GM18511 (cell line): Measurements from ENCODE around the gene PIKFYVE.
A peak's percentile ranks its signal among the peaks of the same experiment; 100 is the strongest.
"Not testable (repeated sequence)": the region's sequence is repeated elsewhere in the genome, so short reads cannot be mapped to it uniquely, and the experiment has no call there.

Source experiments
- ATAC-seq: cut with Tn5 transposase; IDR thresholded peaks from one replicate; pipeline ENCODE4 v1.9.1; 2021; ENCODE audit warnings: mild to moderate bottlenecking, moderate library complexity; ENCODE audit not compliant: unreplicated experiment

Gene PIKFYVE

DNA sequence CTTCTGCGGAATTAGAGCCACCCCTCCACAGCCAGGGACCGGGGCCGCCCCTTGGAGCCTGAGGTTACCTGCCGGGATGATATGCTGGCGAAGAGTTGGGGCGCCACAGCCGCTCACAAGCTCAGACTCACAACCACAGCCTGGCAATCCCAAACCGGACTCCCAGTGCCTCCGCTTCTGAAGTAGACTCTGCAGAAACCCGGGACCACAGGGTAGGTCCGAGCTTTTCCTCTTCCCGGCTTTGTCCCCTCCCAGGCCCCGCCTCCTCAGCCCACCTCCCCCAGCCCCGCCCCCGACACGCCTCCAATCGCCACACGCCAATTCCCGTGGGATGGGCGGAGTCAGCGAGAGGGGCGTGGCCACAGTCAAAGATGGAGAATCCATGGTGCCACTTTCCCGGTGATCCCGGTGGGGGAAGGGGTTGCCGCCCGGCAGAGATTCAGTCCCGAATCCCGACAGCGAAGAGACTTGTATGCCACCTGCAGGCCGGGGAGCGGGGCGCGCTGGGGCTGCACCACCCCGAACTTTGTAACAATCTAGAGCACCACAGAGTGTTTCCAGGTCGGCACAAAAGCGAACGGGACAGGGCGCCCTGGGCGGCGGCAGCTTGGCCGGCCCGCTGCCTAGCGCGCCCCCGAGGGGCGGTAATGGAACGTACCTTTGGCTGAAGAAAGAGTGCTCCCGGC lies 11.0 kb upstream of the PIKFYVE start, which contains the start of gene IDH1:
Gene IDH1 (minus strand): TSS at position 201 of the 686 bp plus-strand sequence. CDS start 3,520 bp downstream, outside the sequence.
- peak; percentile 74 for ATAC-seq

DNA sequence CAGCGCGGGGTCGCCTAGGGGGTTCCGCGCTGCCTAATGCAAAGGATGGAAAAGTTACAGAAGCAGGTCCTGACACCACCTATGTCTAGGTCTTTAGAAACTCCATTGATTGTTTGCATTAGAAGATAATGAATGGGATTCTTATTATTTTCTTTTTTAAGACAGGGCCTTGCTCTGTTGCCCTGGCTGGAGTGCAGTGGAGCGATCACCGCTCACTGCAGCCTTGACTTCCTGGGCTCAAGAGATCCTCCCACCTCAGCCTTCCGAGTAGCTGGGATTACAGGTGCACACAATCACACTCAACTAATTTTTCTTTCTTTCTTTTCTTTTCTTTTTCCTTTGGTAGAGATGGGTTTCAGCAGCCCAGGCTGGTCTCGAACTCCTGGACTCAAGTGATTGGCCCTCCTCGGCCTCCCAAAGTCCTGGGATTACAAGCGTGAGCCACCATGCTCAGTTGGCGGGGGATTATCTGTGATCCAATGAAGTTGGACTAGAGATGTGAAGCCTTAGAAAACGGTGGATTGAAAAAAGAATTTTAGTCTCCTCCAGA lies 10.4 kb upstream of the PIKFYVE start:
- ATAC-seq, result peak; percentile 24

DNA sequence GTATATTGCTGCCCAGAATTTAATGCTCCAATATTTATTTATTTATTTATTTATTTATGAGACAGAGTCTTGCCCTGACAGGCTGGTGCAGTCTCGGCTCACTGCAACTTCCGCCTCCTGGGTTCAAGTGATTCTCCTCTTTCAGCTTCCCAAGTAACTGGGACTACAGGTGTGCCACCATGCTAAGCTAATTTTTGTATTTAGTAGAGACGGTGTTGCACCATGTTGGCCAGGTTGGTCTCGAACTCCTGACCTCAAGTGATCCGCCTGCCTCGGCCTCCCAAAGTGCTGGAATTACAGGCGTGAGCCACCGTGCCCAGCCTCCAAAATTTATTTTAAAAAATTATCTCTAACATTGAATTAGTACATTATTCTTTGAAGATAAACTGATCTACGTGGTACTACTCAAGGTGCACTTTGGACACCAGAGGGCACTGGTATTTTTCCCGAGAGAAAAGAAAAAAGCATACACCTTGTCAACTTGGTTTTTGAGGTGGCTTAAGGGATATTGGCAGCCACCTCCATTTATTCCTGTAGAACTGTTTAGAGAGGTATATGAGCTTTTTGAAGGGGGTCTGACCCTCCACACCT lies 9.8 kb upstream of the PIKFYVE start:
- no peak for ATAC-seq

DNA sequence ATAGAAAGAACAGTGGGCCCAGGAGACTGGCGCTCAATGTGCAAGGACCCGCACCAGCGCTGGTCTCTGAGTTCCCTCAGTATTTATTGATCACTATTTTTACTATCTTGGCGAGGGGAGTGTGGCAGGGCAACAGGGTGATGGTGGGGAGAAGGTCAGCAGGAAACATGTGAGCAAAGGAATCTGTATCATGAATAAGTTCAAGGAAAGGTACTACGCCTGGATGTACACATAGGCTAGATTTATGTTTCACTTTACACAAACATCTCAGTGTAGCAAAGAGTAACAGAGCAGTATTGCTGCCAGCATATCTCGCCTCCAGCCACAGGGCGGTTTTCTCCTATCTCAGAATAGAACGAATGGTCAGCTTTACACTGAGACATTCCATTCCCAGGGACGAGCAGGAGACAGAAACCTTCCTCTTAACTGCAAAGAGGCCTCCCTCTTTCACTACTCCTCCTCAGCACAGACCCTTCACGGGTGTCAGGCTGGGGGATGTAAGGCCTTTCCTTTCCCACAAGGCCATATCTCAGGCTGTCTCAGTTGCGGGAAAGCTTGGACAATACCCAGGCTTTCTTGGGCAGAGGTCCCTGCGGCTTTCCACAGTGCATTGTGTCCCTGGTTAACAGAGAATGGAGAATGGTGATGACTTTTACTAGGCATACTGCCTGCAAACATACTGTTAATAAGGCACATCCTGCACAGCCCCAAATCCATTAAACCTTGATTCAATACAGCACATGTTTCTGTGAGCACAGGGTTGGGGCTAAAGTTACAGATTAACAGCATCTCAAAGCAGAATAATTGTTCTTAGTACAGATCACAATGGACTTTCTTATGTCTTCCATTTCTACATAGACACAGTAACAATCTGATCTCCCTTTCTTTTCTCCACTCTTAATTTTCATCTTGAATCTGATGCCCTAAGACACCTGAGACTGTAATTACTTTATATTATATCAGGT lies 8.9 kb upstream of the PIKFYVE start:
- not testable (repeated sequence) for ATAC-seq

DNA sequence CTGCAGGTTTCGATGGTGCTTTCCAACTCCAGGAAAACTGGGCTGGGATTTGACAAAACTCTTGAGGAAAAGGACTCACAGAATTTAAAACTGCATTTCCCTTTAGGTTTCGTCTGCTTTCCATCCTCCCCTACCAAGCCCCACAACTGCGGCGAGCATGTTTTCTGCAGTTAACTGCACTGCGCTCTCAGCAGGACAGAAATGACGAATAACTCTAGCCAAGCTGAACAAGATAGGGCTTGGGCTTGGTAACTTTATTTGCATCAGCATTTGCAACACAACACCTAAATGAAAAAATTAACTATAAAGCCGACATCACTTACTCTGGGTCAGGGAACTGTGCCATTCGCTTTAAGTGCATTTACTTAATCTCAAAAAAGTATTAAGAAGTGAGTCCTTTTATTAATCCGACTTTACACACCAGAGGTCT lies 669 bp upstream of the PIKFYVE start:
- peak; percentile 54 for ATAC-seq

DNA sequence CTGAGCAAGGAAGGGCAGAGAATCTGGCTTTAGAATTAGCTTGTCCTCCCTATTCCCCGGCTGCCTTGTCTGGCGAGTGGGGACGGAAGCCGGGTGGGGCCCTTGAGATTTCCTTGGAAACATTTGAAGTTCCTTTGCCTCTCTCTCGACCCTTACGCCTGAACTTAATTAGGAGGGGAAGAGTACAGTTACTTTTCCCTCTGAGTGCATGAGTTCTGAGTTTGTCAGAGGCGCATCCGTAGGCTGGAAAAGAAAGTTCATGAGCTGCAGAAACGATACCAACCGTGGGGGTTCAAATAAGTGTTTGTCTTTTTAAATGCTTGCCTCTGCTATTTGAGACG lies 468 bp downstream of the PIKFYVE start:
- ATAC-seq, result peak; percentile 12

DNA sequence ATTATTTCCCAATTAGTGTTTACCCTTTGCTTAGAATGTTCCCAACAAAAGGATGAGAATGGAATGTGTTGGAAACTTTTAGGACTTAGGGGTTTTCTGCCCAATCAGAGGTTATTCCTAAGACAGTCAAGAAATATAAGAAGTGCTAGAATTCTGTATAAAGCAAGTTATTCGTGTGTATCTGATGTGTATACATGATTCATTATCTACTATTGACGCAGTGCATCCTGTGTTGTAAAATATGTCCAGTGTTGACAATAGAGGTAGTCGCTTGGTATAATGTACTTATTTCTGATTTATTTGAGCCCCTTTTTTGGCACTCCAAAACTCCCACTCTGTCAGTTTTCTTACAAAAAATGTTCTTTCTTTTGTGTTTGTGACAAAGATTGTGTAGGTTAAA lies 881 bp downstream of the PIKFYVE start:
- ATAC-seq, result no peak

DNA sequence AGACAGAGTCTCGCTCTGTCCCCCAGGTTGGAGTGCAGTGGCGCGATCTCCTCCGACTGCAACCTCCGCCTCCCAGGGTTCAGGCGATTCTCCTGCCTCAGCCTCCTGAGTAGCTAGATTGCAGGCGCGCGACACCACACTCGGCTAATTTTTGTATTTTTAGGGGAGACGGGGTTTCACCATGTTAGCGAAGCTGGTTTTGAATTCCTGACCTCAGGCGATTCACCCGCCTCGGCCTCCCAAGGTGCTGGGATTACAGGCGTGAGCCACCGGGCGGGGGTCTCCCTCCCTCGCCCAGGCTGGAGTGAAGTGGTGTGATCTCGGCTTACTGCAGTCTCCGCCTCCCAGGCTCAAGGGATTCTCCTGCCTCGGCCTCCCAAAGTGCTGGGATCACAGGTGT lies 1.5 kb downstream of the PIKFYVE start:
- ATAC-seq, result not testable (repeated sequence)

DNA sequence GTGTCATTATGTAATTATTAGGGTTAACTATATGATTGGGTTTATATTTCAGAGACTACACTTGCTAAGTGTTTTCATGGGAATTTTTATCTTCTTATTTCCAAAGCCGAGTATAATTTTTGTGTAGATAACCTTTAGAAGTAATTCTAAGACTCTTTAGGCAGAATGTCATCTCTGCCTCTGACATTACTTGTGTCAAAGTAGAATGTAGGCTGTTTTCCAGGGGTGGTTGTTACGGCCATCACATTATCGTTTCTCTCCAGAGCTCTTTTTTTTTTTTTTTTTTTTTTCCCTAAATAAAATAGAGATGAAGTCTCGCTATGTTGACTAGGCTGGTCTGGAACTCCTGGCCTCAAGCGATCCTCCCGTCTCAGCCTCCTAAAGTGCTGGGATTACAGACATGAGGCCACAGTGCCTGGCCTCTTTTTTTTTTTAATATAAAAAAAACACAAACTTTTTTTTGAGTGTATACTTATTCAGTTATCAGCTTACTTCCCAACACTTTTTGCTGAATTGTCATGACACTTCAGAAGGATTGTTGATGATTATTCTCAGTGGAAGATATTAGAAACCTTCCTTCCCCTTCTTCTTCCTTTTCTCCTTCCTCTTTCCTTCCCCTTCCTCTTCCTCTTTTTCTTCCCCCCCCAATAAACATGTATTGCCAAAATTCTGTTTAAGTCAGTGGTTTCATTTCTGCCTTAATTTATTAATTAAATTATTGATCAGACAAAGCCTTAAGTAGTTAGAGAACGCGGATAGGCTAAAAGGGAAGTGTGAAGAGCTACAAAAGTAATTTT lies 2.3 kb downstream of the PIKFYVE start:
- no peak for ATAC-seq

DNA sequence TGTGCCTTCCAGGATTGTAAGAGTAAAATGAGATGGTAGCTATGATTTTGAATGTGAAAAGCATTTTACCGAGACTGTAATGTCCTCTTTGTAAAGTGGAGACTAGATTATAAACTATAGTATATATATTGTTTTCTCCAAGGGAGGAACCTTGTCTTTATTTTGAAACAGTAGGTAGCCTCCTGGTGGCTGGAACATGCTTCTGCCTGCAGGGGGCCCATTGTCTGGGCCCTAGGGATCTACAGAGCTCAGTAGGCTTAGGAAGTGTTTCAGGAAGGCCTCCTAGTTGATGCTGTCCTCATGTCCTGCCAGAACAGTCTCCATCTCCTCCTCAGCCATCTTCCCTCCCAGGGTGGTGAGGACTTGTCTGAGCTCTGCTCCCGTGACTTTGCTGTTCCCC lies 3.0 kb downstream of the PIKFYVE start:
- no peak for ATAC-seq

DNA sequence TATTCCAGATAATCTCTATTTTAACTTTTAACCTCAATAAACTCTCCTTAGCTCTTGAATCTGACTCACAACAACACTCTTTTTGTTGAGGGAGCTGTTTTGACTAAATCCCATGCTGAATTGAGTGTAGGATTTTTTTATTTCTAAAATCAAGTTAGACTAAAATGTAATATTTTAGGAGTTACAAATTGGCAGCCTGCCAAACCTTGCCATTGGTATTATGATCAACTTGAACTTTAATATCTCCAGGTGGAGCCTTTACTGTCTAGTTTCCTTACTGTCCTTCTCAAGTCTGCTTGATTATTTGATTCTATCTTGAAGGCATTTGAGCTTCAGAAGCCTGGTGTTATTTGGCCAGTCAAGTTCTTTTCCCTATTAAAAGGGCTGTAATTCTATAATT lies 8.7 kb downstream of the PIKFYVE start:
- ATAC-seq, result no peak

DNA sequence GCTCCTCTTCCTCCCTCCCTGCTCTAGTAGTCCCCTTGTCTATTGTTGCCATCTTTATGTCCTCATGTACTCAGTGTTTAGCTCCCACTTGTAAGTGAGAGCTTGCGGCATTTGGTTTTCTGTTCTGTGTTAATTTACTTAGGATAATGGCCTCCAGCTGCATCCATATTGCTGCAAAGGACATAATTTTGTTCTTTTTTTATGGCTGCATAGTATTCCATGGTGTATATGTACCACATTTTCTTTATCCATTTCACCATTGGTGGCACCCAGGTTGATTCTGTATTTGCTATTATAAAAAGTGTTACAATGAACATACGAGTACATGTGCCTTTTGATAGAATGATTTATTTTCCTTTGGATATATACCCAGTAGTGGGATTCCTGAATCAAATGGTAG lies 12.5 kb downstream of the PIKFYVE start:
- no peak for ATAC-seq

DNA sequence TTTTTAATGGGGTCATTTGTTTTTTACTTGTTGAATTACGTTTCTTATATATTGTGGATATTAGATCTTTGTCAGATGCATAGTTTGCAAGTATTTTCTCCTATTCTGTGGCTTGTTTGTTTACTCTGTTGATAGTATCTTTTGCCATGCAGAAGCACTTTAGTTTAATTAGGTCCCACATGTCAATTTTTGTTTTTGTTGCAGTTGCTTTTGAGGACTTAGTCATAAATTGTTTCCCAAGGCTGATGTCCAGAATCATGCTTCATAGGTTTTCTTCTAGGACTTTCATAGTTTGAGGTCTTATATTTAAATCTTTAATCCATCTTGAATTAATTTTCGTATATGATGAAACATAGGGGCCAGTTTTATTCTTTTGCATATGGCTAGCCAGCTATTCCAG lies 13.2 kb downstream of the PIKFYVE start:
- ATAC-seq, result no peak

DNA sequence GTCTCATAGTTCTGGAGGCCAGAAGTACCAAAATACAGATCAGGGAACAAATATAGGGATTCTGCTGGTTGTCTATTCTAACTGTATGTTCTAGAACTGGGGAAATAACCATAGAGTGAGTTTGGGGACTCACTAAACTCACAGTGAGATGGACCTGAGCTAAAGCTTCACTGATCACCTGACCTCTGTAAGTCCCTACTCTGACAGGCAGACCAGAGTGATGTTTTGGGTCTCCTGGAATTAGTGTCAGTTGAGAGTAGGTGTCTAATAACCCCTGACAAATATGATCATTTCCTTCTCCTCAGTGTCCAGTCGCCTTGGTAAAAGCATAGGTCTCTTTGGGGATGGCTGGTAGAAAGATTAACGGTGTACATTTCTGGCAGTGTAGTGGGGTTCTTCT lies 14.2 kb downstream of the PIKFYVE start:
- no peak for ATAC-seq

DNA sequence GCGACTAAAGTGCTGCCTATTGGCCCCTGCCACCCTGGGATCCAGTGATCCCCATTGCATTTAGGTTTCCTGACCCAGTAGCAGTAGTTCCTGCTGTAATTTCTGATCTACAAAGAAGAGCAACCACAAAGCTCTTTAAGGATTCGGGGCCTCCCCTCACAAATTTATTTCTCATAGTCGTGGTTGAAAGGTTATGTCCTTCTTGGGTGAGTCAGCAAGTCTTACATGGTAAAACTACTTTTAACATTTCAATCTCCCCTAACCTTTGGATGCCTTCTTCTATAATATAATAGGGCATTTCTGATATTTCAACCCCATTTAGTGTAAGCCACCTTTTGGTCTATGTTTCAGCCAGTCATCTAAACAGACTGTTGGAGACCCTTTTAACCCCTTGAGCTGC lies 14.9 kb downstream of the PIKFYVE start:
- peak; percentile 76 for ATAC-seq

DNA sequence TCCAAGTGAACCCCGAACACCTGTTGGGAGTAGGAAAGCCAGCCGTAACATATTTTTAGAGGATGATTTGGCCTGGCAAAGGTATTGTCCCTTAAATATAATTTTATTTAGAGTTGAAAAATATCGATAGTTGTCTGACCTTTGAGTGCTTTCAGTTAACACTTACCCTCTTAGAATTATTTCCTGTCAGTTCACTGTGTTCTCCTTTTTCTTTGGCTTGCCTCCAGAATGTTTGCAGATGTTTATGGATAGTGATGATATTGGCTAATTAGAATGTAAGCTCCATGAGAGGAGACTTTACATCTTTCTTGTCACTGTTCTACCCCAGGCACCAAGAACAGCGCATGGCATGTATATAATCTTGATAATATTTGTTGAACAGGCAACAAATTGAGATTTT lies 19.8 kb downstream of the PIKFYVE start:
- no peak for ATAC-seq

DNA sequence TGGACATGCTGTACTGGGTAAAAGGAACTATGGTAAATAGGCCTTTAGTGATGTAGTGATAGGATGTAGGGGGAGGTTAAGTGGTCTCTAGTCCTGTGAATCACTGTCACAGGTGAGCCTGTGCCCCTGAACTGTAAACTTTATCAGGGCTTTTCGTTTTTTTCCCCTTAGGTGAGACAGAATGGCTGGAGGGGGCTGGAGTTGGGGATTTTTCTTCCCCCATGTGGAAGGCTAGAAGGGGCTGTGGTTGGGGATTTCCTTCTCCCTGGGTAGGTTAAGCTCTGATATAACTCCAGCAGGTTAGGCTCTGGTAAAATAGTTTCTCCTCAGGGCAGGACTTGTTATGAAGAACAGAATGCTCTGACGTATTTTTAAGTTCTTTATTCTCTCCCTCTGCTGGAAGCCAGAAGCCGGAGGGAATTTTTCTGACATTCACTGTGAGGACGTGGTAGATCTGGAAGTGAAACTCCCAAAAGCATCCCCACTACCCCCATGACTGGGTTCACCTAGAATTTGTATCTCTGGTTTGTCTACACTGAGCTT lies 28.5 kb downstream of the PIKFYVE start:
- peak; percentile 75 for ATAC-seq

DNA sequence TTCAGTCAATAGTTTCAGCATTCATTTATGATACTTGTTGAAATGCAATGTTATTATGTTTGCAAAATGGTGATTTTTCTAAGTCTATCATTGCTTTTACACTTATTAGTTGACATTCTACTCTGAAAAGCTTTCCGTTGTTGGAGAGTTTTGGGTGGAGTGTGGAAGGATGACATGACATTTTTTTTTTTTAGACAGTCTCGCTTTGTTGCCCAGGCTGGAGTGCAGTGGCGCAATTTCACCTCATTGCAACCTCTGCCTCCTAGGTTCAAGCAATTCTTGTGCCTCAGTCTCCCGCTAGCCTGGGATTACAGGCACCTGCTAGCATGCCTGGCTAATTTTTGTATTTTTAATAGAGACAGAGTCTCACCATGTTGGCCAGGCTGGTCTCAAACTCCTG lies 29.8 kb downstream of the PIKFYVE start:
- no peak for ATAC-seq

DNA sequence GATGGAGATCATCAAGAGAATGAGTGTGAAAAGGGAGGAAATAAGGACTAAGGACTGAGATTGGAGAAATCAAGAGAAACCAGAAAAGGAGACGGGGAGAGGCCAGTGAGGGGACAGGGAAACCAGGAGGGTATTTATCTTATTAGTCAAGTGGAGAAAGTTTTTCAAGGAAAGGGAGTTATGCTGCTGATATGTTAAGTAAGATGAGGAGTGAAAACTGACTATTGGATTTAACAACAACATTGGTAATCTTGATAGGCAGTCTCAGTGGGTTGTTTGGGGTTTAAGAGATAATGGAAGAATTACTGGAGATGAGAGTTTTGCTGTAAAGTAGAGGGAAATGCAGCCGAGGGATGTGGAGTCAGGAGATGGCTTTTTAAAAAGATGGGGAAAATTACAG lies 30.6 kb downstream of the PIKFYVE start:
- ATAC-seq, result no peak

DNA sequence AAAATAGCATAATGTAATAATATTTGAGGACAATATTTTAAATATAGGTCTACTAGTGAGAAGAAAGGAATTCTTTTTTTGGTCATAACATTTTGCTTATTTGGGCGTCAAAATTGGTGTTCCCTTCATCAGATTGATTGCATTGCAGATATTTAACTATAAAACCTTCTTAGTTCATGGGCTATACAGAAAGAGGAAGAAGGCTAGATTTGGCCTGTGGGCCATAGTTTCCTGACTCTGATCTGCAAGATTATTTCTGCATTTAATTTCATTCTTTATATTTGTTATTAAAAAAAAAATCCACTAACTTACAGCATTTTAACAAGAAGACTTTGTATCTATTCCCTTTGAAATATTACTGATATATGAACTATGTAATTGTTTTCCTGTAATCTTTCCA lies 31.9 kb downstream of the PIKFYVE start:
- no peak for ATAC-seq
